ENCODE measurements around the gene NYNRIN. TPM values are rescaled to one million over a fixed set of nuclear protein-coding genes. Genes with fewer than 3 reads are reported as not detected.

The NYNRIN gene
- total and polyA plus RNA-seq, 5 donors from 2014 or later = 0.02 to 0.22 TPM; not detected in 3

DNA sequence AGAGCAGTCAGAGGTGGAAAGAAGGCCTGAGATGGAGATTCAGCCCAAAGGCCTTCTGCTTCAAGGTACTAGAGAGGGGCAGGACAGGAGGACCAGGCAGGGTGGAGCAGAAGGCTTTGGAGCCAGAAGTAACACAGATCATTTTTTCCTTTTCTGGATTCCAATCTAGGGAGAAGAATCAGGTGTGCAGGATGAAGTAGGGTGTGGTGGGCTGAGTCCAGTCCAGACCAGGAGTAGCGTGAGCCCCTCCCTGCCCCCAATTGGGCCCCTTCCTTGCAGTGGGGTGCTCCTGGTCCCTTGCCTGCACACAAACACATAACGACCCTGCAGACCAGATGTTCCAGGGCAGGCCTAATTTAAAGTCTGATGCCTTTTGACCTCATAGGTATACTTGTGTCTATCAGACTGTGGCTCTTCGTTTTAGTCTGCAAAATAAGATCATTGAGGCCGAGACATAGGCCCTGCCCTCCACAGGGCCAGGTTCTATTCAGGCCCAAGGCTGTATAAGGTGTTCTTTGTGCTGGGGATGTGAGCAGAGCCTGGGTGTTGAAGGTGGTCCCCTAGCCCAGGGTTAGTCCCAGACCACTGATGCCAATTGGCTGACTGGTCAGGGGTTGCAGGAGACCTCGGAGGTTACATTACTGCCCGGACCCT, 1.0 kb upstream of the NYNRIN start:
- peak overlapping the region in 2 of 3 donors; percentile 1 to 44 for H3K27ac Mint-ChIP-seq
- H3K9me3 ChIP-seq (ENCODE audit: control insufficient read depth in 2 of 2, low read length in 2 of 2) = no peaks in the 10 kb centered on the region
- no peaks in the 10 kb centered on the region for H3K36me3 Mint-ChIP-seq
- peaks cover 47% of the 10 kb centered on the region for H3K27me3 Mint-ChIP-seq
- H3K4me3 ChIP-seq (ENCODE audit: low read depth, low read length) = no peak overlapping the region
- H3K27me3 ChIP-seq (ENCODE audit: control insufficient read depth, insufficient read depth, low read length) = no peaks in the 10 kb centered on the region
- peak overlapping the region in 2 of 4 donors; percentile 16 to 68 for H3K4me3 Mint-ChIP-seq
- no peaks in the 10 kb centered on the region for H3K36me3 ChIP-seq (ENCODE audit: control insufficient read depth, insufficient read depth, low read length)
- peaks cover 10% of the 10 kb centered on the region for H3K4me1 ChIP-seq (ENCODE audit: control insufficient read depth, insufficient read depth, low read length, poor library complexity, severe bottlenecking)
- ATAC-seq (ENCODE audit: low read depth in 2 of 2) = no peak
- peaks cover 0 to 1% (median 0%) of the 10 kb centered on the region in 7 donors for H3K9me3 Mint-ChIP-seq
- DNase-seq = no peak
- H3K4me1 Mint-ChIP-seq = peaks cover 0 to 11% (median 4%) of the 10 kb centered on the region in 4 donors
- no peak overlapping the region for H3K27ac ChIP-seq (ENCODE audit: insufficient read depth, low read length, poor library complexity, severe bottlenecking)

DNA sequence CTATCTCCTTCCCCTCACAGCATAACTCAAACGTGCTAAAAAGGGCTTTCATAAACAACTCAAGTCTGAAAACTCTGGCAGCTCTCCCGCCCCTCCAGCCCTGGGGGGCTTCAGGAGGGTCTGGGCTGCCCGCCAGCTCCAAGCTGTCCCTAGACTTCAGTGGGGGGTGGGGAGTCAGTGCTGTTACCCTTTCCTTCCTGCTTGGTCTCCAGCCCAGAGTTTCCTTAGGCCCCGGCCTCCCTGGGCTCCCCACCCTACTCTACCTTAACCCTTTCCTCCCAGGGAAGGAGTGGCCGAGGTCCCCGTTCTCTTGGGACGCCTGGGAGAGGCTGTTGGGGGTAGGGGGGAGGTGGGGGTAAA, 530 bp upstream of the NYNRIN start:
- Mint-ChIP-seq H3K4me3 (no peak overlapping the region), H3K9me3 (peaks cover 0 to 1% (median 0%) of the 10 kb centered on the region in 7 donors), H3K36me3 (no peaks in the 10 kb centered on the region), H3K27me3 (peaks cover 52% of the 10 kb centered on the region), H3K4me1 (peaks cover 0 to 11% (median 4%) of the 10 kb centered on the region in 4 donors), H3K27ac (no peak overlapping the region)
- no peak for DNase-seq
- Histone ChIP-seq H3K9me3 (ENCODE audit: control insufficient read depth in 2 of 2, low read length in 2 of 2) (no peaks in the 10 kb centered on the region), H3K27me3 (ENCODE audit: control insufficient read depth, insufficient read depth, low read length) (no peaks in the 10 kb centered on the region), H3K4me1 (ENCODE audit: control insufficient read depth, insufficient read depth, low read length, poor library complexity, severe bottlenecking) (peaks cover 10% of the 10 kb centered on the region), H3K4me3 (ENCODE audit: low read depth, low read length) (no peak overlapping the region), H3K36me3 (ENCODE audit: control insufficient read depth, insufficient read depth, low read length) (no peaks in the 10 kb centered on the region), H3K27ac (ENCODE audit: insufficient read depth, low read length, poor library complexity, severe bottlenecking) (no peak overlapping the region)
- no peak for ATAC-seq (ENCODE audit: low read depth in 2 of 2)

DNA sequence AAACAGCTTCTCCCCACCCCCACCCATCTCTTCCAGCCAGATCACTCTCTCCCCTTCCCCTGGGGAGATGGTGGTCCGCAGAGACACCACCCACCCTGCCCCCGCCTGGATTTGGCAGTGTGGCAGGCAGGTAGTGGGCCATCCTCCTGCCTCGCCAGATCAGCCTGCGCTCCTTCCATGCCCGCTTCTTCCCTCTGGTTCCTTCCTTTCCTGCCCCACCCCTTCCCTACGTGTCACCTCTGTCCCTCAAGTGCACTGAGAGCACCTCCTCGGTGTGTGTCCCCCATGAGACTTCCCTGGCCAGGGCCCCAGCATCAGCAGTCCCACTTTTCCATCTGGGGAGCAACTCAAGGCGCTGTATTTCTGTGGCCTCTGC, 632 bp downstream of the NYNRIN start:
- Histone ChIP-seq H3K4me1 (ENCODE audit: control insufficient read depth, insufficient read depth, low read length, poor library complexity, severe bottlenecking) (peaks cover 10% of the 10 kb centered on the region), H3K27me3 (ENCODE audit: control insufficient read depth, insufficient read depth, low read length) (peaks cover 2% of the 10 kb centered on the region), H3K36me3 (ENCODE audit: control insufficient read depth, insufficient read depth, low read length) (no peaks in the 10 kb centered on the region), H3K9me3 (ENCODE audit: control insufficient read depth in 2 of 2, low read length in 2 of 2) (no peaks in the 10 kb centered on the region), H3K4me3 (ENCODE audit: low read depth, low read length) (no peak overlapping the region), H3K27ac (ENCODE audit: insufficient read depth, low read length, poor library complexity, severe bottlenecking) (no peak overlapping the region)
- no peak for DNase-seq
- peak overlapping the region in 2 of 4 donors; percentile 61 to 65 for H3K4me3 Mint-ChIP-seq
- H3K36me3 Mint-ChIP-seq = no peaks in the 10 kb centered on the region
- peaks cover 60% of the 10 kb centered on the region for H3K27me3 Mint-ChIP-seq
- peaks cover 0 to 2% (median 0%) of the 10 kb centered on the region in 7 donors for H3K9me3 Mint-ChIP-seq
- no peak for ATAC-seq (ENCODE audit: low read depth in 2 of 2)
- H3K4me1 Mint-ChIP-seq = peaks cover 0 to 11% (median 4%) of the 10 kb centered on the region in 4 donors
- H3K27ac Mint-ChIP-seq = no peak overlapping the region

DNA sequence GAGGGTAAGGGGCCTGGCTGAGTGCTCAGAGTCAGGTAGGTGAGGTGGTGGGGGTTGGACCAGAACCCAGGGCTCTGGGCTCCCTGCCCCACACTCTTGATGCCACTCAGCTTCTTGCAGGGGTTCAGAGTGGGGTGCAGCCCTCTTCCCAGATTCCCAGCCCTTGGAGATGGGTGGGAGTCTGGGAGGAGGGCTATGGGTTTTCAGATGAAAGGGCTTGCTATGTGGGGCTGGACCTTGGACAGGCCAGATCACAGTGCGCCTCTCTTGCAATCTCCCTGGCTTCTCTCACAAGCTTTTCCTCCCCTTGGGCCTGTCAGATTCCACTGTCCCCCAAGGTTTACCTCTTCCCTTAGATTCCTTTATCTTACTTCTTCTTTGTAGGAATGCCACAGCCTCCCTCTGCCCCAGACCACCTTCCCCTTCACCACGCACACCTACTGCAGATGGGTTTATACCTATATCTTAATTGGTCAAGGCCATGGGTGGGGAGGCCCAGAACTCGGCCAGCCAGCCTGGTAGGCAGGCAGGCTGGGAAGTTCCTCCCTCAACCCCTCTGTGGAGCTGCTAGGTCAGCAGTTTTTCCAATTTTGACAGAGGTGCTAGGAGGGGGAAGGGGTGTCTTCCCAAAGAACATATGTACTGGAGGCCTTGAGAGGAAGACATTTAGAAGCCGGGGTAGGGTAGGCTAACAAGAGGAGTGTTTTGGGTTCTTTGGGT, 1.4 kb downstream of the NYNRIN start:
- peaks cover 60% of the 10 kb centered on the region for H3K27me3 Mint-ChIP-seq
- H3K4me3 Mint-ChIP-seq = peak overlapping the region in 2 of 4 donors; percentile 5 to 65
- no peak overlapping the region for H3K27ac ChIP-seq (ENCODE audit: insufficient read depth, low read length, poor library complexity, severe bottlenecking)
- peaks cover 10% of the 10 kb centered on the region for H3K4me1 ChIP-seq (ENCODE audit: control insufficient read depth, insufficient read depth, low read length, poor library complexity, severe bottlenecking)
- no peaks in the 10 kb centered on the region for H3K36me3 Mint-ChIP-seq
- no peak for DNase-seq
- H3K9me3 ChIP-seq (ENCODE audit: control insufficient read depth in 2 of 2, low read length in 2 of 2) = no peaks in the 10 kb centered on the region
- peaks cover 2% of the 10 kb centered on the region for H3K27me3 ChIP-seq (ENCODE audit: control insufficient read depth, insufficient read depth, low read length)
- peaks cover 0 to 2% (median 0%) of the 10 kb centered on the region in 7 donors for H3K9me3 Mint-ChIP-seq
- H3K36me3 ChIP-seq (ENCODE audit: control insufficient read depth, insufficient read depth, low read length) = no peaks in the 10 kb centered on the region
- H3K27ac Mint-ChIP-seq = no peak overlapping the region
- no peak overlapping the region for H3K4me3 ChIP-seq (ENCODE audit: low read depth, low read length)
- no peak for ATAC-seq (ENCODE audit: low read depth in 2 of 2)
- peaks cover 0 to 11% (median 4%) of the 10 kb centered on the region in 4 donors for H3K4me1 Mint-ChIP-seq

DNA sequence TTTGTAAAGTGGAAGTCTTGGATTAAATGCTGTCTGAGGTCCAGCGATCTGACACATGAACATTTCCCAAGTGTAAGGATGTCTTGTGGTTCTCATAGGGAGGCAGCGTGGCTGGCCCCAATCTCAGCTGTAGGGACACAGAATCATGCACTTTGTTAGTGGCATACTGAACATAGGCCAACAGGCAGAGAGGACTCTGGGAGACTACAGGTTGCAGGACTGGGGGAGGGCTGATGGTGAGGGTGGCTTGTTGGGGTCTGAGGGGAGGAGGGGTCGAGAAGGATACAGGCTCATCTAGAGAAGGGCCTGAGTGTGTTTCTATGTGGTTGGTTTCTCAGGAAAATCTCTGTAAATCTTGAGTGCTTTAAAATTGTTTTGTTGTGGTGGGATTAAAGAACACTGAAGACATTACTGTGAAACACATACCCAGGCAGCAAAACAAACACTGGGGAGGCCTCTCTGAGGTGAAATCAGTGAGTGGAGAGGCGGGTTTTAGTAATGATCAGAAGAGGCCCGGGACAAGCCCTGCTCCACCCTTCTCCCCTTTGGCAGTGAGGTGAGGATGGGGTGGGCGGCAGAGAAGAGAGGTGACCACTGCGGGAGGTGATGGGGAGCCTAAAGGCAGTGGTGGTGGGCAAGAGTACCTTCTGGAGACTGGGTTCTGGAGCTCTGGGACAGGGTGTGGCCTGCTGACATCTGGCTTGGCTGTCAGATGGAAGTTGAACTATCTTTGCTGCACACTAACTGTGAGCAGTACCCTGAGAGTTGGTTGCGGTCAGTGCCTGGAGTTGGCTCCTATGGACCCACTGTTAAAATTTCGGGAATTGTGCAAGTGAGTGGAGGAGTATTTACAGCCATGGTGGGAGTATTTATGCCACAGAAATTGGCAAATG, 3.3 kb downstream of the NYNRIN start:
- Histone ChIP-seq H3K27me3 (ENCODE audit: control insufficient read depth, insufficient read depth, low read length) (peaks cover 6% of the 10 kb centered on the region), H3K4me1 (ENCODE audit: control insufficient read depth, insufficient read depth, low read length, poor library complexity, severe bottlenecking) (peaks cover 10% of the 10 kb centered on the region), H3K36me3 (ENCODE audit: control insufficient read depth, insufficient read depth, low read length) (no peaks in the 10 kb centered on the region), H3K9me3 (ENCODE audit: control insufficient read depth in 2 of 2, low read length in 2 of 2) (no peaks in the 10 kb centered on the region), H3K4me3 (ENCODE audit: low read depth, low read length) (no peak overlapping the region), H3K27ac (ENCODE audit: insufficient read depth, low read length, poor library complexity, severe bottlenecking) (no peak overlapping the region)
- H3K9me3 Mint-ChIP-seq = peaks cover 0 to 2% (median 0%) of the 10 kb centered on the region in 7 donors
- DNase-seq (no peak), ATAC-seq (ENCODE audit: low read depth in 2 of 2) (no peak)
- H3K27me3 Mint-ChIP-seq = peaks cover 54% of the 10 kb centered on the region
- no peaks in the 10 kb centered on the region for H3K36me3 Mint-ChIP-seq
- peak overlapping the region in 1 of 3 donors; percentile 50 for H3K27ac Mint-ChIP-seq
- peaks cover 0 to 11% (median 5%) of the 10 kb centered on the region in 4 donors for H3K4me1 Mint-ChIP-seq
- no peak overlapping the region for H3K4me3 Mint-ChIP-seq

DNA sequence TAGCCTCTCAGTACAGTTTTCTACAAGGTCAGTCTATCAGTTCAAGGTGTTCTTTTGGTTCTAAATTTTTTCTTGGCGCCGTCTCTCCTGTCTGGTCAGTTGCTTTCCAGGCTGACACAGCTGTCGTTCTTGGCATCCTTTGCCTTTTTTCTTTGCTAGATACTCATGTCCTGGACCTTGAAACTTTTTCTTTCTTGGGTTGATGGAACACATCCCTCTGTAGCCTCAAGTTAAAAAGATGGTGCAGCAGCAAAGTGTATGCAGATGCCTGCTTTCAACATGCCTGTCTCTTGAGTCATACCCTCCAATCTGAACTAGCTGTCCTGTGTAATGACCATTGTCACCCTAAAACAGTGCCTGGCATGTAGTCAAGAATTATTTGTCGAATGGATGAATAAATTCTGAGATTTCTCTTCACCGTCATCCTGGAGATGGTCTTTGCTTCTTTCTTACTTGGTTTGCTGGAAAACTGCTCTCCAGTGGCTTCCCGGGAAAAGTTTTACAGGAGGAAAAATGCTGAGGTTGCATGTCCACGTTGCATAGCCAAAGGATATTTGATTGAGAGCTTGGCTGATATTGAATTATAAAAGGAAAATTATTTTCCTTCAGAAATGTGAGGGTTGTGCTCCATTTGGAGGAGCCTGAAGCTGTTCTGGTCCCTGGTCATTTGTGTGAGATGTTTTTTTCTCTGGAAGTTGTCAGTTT, 4.6 kb downstream of the NYNRIN start:
- Mint-ChIP-seq H3K27ac (no peak overlapping the region), H3K9me3 (peaks cover 0 to 2% (median 0%) of the 10 kb centered on the region in 7 donors), H3K27me3 (peaks cover 48% of the 10 kb centered on the region), H3K4me1 (peaks cover 0 to 8% (median 3%) of the 10 kb centered on the region in 4 donors), H3K4me3 (peak overlapping the region in 1 of 4 donors; percentile 44), H3K36me3 (no peaks in the 10 kb centered on the region)
- Histone ChIP-seq H3K27me3 (ENCODE audit: control insufficient read depth, insufficient read depth, low read length) (peaks cover 6% of the 10 kb centered on the region), H3K4me1 (ENCODE audit: control insufficient read depth, insufficient read depth, low read length, poor library complexity, severe bottlenecking) (peaks cover 10% of the 10 kb centered on the region), H3K9me3 (ENCODE audit: control insufficient read depth in 2 of 2, low read length in 2 of 2) (no peaks in the 10 kb centered on the region), H3K4me3 (ENCODE audit: low read depth, low read length) (no peak overlapping the region), H3K36me3 (ENCODE audit: control insufficient read depth, insufficient read depth, low read length) (no peaks in the 10 kb centered on the region), H3K27ac (ENCODE audit: insufficient read depth, low read length, poor library complexity, severe bottlenecking) (no peak overlapping the region)
- no peak for DNase-seq
- no peak for ATAC-seq (ENCODE audit: low read depth in 2 of 2)

DNA sequence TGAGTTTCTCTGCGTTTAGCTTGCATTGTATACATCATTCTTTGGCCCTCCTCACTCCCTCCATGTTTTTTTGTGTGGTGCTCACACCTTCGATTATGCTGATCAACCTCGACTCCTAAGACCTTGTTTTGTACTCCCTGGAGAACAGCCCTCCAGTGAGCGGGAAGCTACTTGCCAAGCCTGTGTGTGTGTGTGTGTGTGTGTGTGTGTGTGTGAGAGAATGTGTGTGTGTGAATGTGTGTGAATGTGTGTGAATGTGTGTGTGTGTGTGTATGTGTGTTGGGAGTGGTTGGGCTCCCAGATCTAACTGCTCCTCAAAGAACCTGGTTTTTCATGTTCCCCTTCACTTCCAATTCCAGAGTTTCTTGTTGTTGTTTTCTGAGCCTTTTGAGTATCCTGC, 6.0 kb downstream of the NYNRIN start:
- Histone ChIP-seq H3K36me3 (ENCODE audit: control insufficient read depth, insufficient read depth, low read length) (no peaks in the 10 kb centered on the region), H3K4me1 (ENCODE audit: control insufficient read depth, insufficient read depth, low read length, poor library complexity, severe bottlenecking) (no peaks in the 10 kb centered on the region), H3K27ac (ENCODE audit: insufficient read depth, low read length, poor library complexity, severe bottlenecking) (no peak overlapping the region), H3K9me3 (ENCODE audit: control insufficient read depth in 2 of 2, low read length in 2 of 2) (no peaks in the 10 kb centered on the region), H3K27me3 (ENCODE audit: control insufficient read depth, insufficient read depth, low read length) (peaks cover 6% of the 10 kb centered on the region), H3K4me3 (ENCODE audit: low read depth, low read length) (no peak overlapping the region)
- ATAC-seq (ENCODE audit: low read depth in 2 of 2) = no peak
- Mint-ChIP-seq H3K27me3 (peaks cover 43% of the 10 kb centered on the region), H3K36me3 (no peaks in the 10 kb centered on the region), H3K4me1 (peaks cover 0 to 5% (median under 1%) of the 10 kb centered on the region in 4 donors), H3K4me3 (no peak overlapping the region), H3K9me3 (peaks cover 0 to 2% (median 0%) of the 10 kb centered on the region in 7 donors), H3K27ac (no peak overlapping the region)
- no peak for DNase-seq

All from CD4-positive, CD25-positive, alpha-beta regulatory T cell (primary cell).